Retina (tissue), 1 donor: ENCODE measurements around the gene TDRD10.
A peak's percentile ranks its signal among the peaks of the same experiment; 100 is the strongest.
"Not testable (repeated sequence)": the region's sequence is repeated elsewhere in the genome, so short reads cannot be mapped to it uniquely, and the experiment has no call there.

Source experiments
- DNase-seq: peaks from one replicate; pipeline ENCODE4 v3.0.0-alpha.2; 2016

TDRD10 gene

GRCh38 chr1:154481053-154481452, 21.0 kb upstream of the TDRD10 start:
- DNase-seq: peak; percentile 71

GRCh38 chr1:154483941-154484803, 17.8 kb upstream of the TDRD10 start:
- no peak for DNase-seq

GRCh38 chr1:154485106-154485505, 16.9 kb upstream of the TDRD10 start:
- no peak for DNase-seq

- DNase-seq: no peak
Measured at GRCh38 chr1:154485910-154486496, 16.0 kb upstream of the TDRD10 start.

- DNase-seq: not testable (repeated sequence)
Measured at GRCh38 chr1:154486756-154487155, 15.3 kb upstream of the TDRD10 start.

- DNase-seq: no peak
Measured at GRCh38 chr1:154488922-154489321, 13.1 kb upstream of the TDRD10 start.

GRCh38 chr1:154489695-154490274, 12.2 kb upstream of the TDRD10 start:
- no peak for DNase-seq

- DNase-seq: no peak
Measured at GRCh38 chr1:154490317-154490716, 11.7 kb upstream of the TDRD10 start.

- no peak for DNase-seq
Measured at GRCh38 chr1:154492115-154492514, 9.9 kb upstream of the TDRD10 start.

GRCh38 chr1:154493276-154493675, 8.7 kb upstream of the TDRD10 start:
- no peak for DNase-seq

GRCh38 chr1:154495496-154496273, 6.3 kb upstream of the TDRD10 start:
- no peak for DNase-seq

- no peak for DNase-seq
Measured at GRCh38 chr1:154496383-154496782, 5.6 kb upstream of the TDRD10 start.

- DNase-seq: no peak
Measured at GRCh38 chr1:154497026-154497806, 4.8 kb upstream of the TDRD10 start.

GRCh38 chr1:154499446-154499845, 2.6 kb upstream of the TDRD10 start:
- no peak for DNase-seq

- no peak for DNase-seq
Measured at GRCh38 chr1:154500533-154500932, 1.5 kb upstream of the TDRD10 start.

- DNase-seq: peak; percentile 63
Measured at GRCh38 chr1:154501423-154502065, 475 bp upstream of the TDRD10 start.

GRCh38 chr1:154502744-154503115, 711 bp downstream of the TDRD10 start:
- DNase-seq: peak; percentile 73

GRCh38 chr1:154503898-154504297, 1.9 kb downstream of the TDRD10 start:
- no peak for DNase-seq

- DNase-seq: no peak
Measured at GRCh38 chr1:154512760-154513159, 10.7 kb downstream of the TDRD10 start.

- no peak for DNase-seq
Measured at GRCh38 chr1:154514066-154514553, 12.1 kb downstream of the TDRD10 start.

- DNase-seq: no peak
Measured at GRCh38 chr1:154517661-154518060, 15.6 kb downstream of the TDRD10 start.

- DNase-seq: no peak
Measured at GRCh38 chr1:154519591-154519991, 17.6 kb downstream of the TDRD10 start.
